ENCODE data around the gene MED25. TPM values are rescaled to one million over a fixed set of nuclear protein-coding genes. Genes with fewer than 3 reads are reported as not detected.

MED25 gene
- polyA plus RNA-seq, 1 donor from 2014 or later: 18.9 TPM

GRCh38 chr19:49873834-49874233, 55.7 kb downstream of the MED25 start:
- Histone ChIP-seq H3K4me2 (ENCODE audit: low read length) (no peak overlapping the region), H3K9me3 (ENCODE audit: low read length) (no peaks in the 10 kb centered on the region), H3K9me2 (ENCODE audit: insufficient read depth, low read length) (no peaks in the 10 kb centered on the region), H3K27me3 (ENCODE audit: insufficient read depth, low read depth, low read length) (no peaks in the 10 kb centered on the region), H3F3A (ENCODE audit: insufficient read depth, low read length, poor library complexity, severe bottlenecking) (no peaks in the 10 kb centered on the region), H3K27ac (ENCODE audit: low read length) (no peak overlapping the region), H4K20me1 (ENCODE audit: insufficient read depth) (no peaks in the 10 kb centered on the region), H2AFZ (ENCODE audit: low read depth, low read length) (no peak overlapping the region), H3K36me3 (ENCODE audit: insufficient read depth, low read length) (no peaks in the 10 kb centered on the region), H3K79me2 (replicated peaks; ENCODE audit: insufficient read depth, low read length) (peaks cover 14% of the 10 kb centered on the region), H3K4me3 (ENCODE audit: low read length) (no peak overlapping the region), H3K9ac (ENCODE audit: low read length) (no peak overlapping the region)
- TF ChIP-seq CTCF (IDR thresholded peaks at IDR 0.05; ENCODE audit: poor library complexity, severe bottlenecking): no peak
- TF ChIP-seq SMC3 (conservative IDR thresholded peaks at IDR 0.05; ENCODE audit: poor library complexity): no peak

- no peak overlapping the region for H3K4me2 ChIP-seq (ENCODE audit: low read length)
- no peak overlapping the region for H2AFZ ChIP-seq (ENCODE audit: low read depth, low read length)
- H3F3A ChIP-seq (ENCODE audit: insufficient read depth, low read length, poor library complexity, severe bottlenecking): no peaks in the 10 kb centered on the region
- H3K79me2 ChIP-seq (replicated peaks; ENCODE audit: insufficient read depth, low read length): peaks cover 14% of the 10 kb centered on the region
- TF ChIP-seq TAF1 (IDR thresholded peaks at IDR 0.05; ENCODE audit: low read depth) (no peak), EZH2 (IDR thresholded peaks at IDR 0.05; ENCODE audit: borderline replicate concordance, insufficient read depth, low read length, poor library complexity, severe bottlenecking) (no peak), EP300 (conservative IDR thresholded peaks at IDR 0.05; ENCODE audit: poor library complexity, severe bottlenecking) (no peak), POLR2AphosphoS5 (IDR thresholded peaks at IDR 0.05) (no peak), MXI1 (conservative IDR thresholded peaks at IDR 0.05; ENCODE audit: poor library complexity, severe bottlenecking) (no peak), REST (IDR thresholded peaks at IDR 0.05; ENCODE audit: borderline replicate concordance) (no peak), SMC3 (conservative IDR thresholded peaks at IDR 0.05; ENCODE audit: poor library complexity) (no peak)
- H3K4me3 ChIP-seq (ENCODE audit: low read length): no peak overlapping the region
- no peaks in the 10 kb centered on the region for H3K9me2 ChIP-seq (ENCODE audit: insufficient read depth, low read length)
- H3K27ac ChIP-seq (ENCODE audit: low read length): no peak overlapping the region
- no peaks in the 10 kb centered on the region for H3K36me3 ChIP-seq (ENCODE audit: insufficient read depth, low read length)
- H3K27me3 ChIP-seq (ENCODE audit: insufficient read depth, low read depth, low read length): no peaks in the 10 kb centered on the region
- no peaks in the 10 kb centered on the region for H3K9me3 ChIP-seq (ENCODE audit: low read length)
- no peak overlapping the region for H3K9ac ChIP-seq (ENCODE audit: low read length)
- no peaks in the 10 kb centered on the region for H4K20me1 ChIP-seq (ENCODE audit: insufficient read depth)
Measured at GRCh38 chr19:49874503-49875157, 56.5 kb downstream of the MED25 start.

GRCh38 chr19:49875177-49875576, 57.1 kb downstream of the MED25 start:
- Histone ChIP-seq H3K27ac (ENCODE audit: low read length) (peak overlapping the region; percentile 93), H3K4me2 (ENCODE audit: low read length) (peak overlapping the region; percentile 81), H3K36me3 (ENCODE audit: insufficient read depth, low read length) (no peaks in the 10 kb centered on the region)

More at GRCh38 chr19:49875177-49875576, 57.1 kb downstream of the MED25 start:
- peak overlapping the region; percentile 97 for H3K9ac ChIP-seq (ENCODE audit: low read length)
- no peak for TF ChIP-seq RAD21 (conservative IDR thresholded peaks at IDR 0.05)
- TF ChIP-seq TAF1 (IDR thresholded peaks at IDR 0.05; ENCODE audit: low read depth): no peak
- no peak for TF ChIP-seq EP300 (conservative IDR thresholded peaks at IDR 0.05; ENCODE audit: poor library complexity, severe bottlenecking)
- no peak for TF ChIP-seq SMC3 (conservative IDR thresholded peaks at IDR 0.05; ENCODE audit: poor library complexity)
- TF ChIP-seq CTCF (IDR thresholded peaks at IDR 0.05; ENCODE audit: poor library complexity, severe bottlenecking): no peak
- TF ChIP-seq MXI1 (conservative IDR thresholded peaks at IDR 0.05; ENCODE audit: poor library complexity, severe bottlenecking): no peak
- TF ChIP-seq POLR2AphosphoS5 (IDR thresholded peaks at IDR 0.05): no peak
- no peak for TF ChIP-seq EZH2 (IDR thresholded peaks at IDR 0.05; ENCODE audit: borderline replicate concordance, insufficient read depth, low read length, poor library complexity, severe bottlenecking)
- peak overlapping the region; percentile 75 for H3K4me3 ChIP-seq (ENCODE audit: low read length)
- peaks cover 14% of the 10 kb centered on the region for H3K79me2 ChIP-seq (replicated peaks; ENCODE audit: insufficient read depth, low read length)
- H3K27me3 ChIP-seq (ENCODE audit: insufficient read depth, low read depth, low read length): no peaks in the 10 kb centered on the region
- H3F3A ChIP-seq (ENCODE audit: insufficient read depth, low read length, poor library complexity, severe bottlenecking): no peaks in the 10 kb centered on the region
- no peaks in the 10 kb centered on the region for H3K9me3 ChIP-seq (ENCODE audit: low read length)
- no peak overlapping the region for H2AFZ ChIP-seq (ENCODE audit: low read depth, low read length)
- H3K9me2 ChIP-seq (ENCODE audit: insufficient read depth, low read length): no peaks in the 10 kb centered on the region
- no peaks in the 10 kb centered on the region for H4K20me1 ChIP-seq (ENCODE audit: insufficient read depth)
